Trophoblast cell (in vitro differentiated cells and primary cell): ENCODE results near the gene RAB31.

Source experiments
- DNase-seq, 2 donors: peaks; one replicate each; pipeline ENCODE4 v3.0.0-alpha.2; 2016
- H2AFZ ChIP-seq: 2 replicates; pipeline ENCODE4 v1.6.1; 2013; ENCODE audit warnings: low read length, moderate library complexity, mild to moderate bottlenecking; ENCODE audit not compliant: insufficient read depth, poor library complexity
- H2AK5ac ChIP-seq: 2 replicates; pipeline ENCODE4 v1.6.1; 2013; ENCODE audit warnings: mild to moderate bottlenecking, low read length
- H2BK120ac ChIP-seq: 2 replicates; pipeline ENCODE4 v1.6.1; 2013; ENCODE audit warnings: low read length, mild to moderate bottlenecking, moderate library complexity; ENCODE audit not compliant: insufficient read depth, poor library complexity
- H2BK12ac ChIP-seq: 2 replicates; pipeline ENCODE4 v1.6.1; 2013; ENCODE audit warnings: mild to moderate bottlenecking, low read length, moderate library complexity
- H2BK5ac ChIP-seq: 2 replicates; pipeline ENCODE4 v1.6.1; 2013; ENCODE audit warnings: low read length, low read depth, moderate library complexity, mild to moderate bottlenecking; ENCODE audit not compliant: poor library complexity
- H3K14ac ChIP-seq: 2 replicates; pipeline ENCODE4 v1.6.1; 2013; ENCODE audit warnings: mild to moderate bottlenecking, low read length
- H3K18ac ChIP-seq: 2 replicates; pipeline ENCODE4 v1.6.1; 2013; ENCODE audit warnings: mild to moderate bottlenecking, low read length
- H3K23ac ChIP-seq: 2 replicates; pipeline ENCODE4 v1.6.1; 2013; ENCODE audit warnings: low read length
- H3K27ac ChIP-seq: 2 replicates; pipeline ENCODE4 v1.5.1; 2013; ENCODE audit warnings: low read depth, mild to moderate bottlenecking, inconsistent platforms, low read length, moderate library complexity
- H3K27me3 ChIP-seq: 2 replicates; pipeline ENCODE4 v1.6.1; 2013; ENCODE audit warnings: inconsistent platforms, mild to moderate bottlenecking, low read length, moderate library complexity; ENCODE audit not compliant: insufficient read depth
- H3K36me3 ChIP-seq, 2 experiments: 1 replicate in 1 of 2; 2 replicates in 1 of 2; pipeline ENCODE4 v1.6.1; 2013; ENCODE audit warnings: low read length in 2 of 2, mild to moderate bottlenecking in 2 of 2, moderate library complexity in 1 of 2; ENCODE audit not compliant: insufficient read depth in 2 of 2, control insufficient read depth in 1 of 2
- H3K4ac ChIP-seq: 2 replicates; pipeline ENCODE4 v1.6.1; 2013; ENCODE audit warnings: low read depth, mild to moderate bottlenecking, low read length, moderate library complexity
- H3K4me1 ChIP-seq, 2 experiments: 1 replicate in 1 of 2; 2 replicates in 1 of 2; pipeline ENCODE4 v1.6.1; 2013; ENCODE audit warnings: low read length in 2 of 2, mild to moderate bottlenecking in 2 of 2, moderate library complexity in 1 of 2; ENCODE audit not compliant: insufficient read depth in 2 of 2, control insufficient read depth in 1 of 2
- H3K4me2 ChIP-seq: 2 replicates; pipeline ENCODE4 v1.6.1; 2013; ENCODE audit warnings: inconsistent platforms, mild to moderate bottlenecking, low read length, moderate library complexity
- H3K4me3 ChIP-seq: 2 replicates; pipeline ENCODE4 v1.5.1; 2013; ENCODE audit warnings: mild to moderate bottlenecking, low read depth, low read length, inconsistent platforms
- H3K79me1 ChIP-seq: one replicate; pipeline ENCODE4 v1.6.1; 2013; ENCODE audit warnings: low read length
- H3K79me2 ChIP-seq: 2 replicates; pipeline ENCODE4 v1.6.1; 2013; ENCODE audit warnings: low read length, mild to moderate bottlenecking; ENCODE audit not compliant: control insufficient read depth, insufficient read depth, poor library complexity
- H3K9ac ChIP-seq: 2 replicates; pipeline ENCODE4 v1.6.1; 2013; ENCODE audit warnings: mild to moderate bottlenecking, low read length
- H3K9me3 ChIP-seq: 2 replicates; pipeline ENCODE4 v1.6.1; 2013; ENCODE audit warnings: low read depth, mild to moderate bottlenecking, control low read depth, inconsistent platforms, low read length; ENCODE audit not compliant: insufficient read depth
- H4K12ac ChIP-seq: 2 replicates; pipeline ENCODE4 v1.6.1; 2013; ENCODE audit warnings: low read depth, mild to moderate bottlenecking, low read length, moderate library complexity
- H4K8ac ChIP-seq: 2 replicates; pipeline ENCODE4 v1.6.1; 2013; ENCODE audit warnings: low read depth, mild to moderate bottlenecking, low read length, moderate library complexity
- H4K91ac ChIP-seq: one replicate; pipeline ENCODE4 v1.6.1; 2013; ENCODE audit warnings: low read depth, mild to moderate bottlenecking, low read length, moderate library complexity
- WGBS: extraction: QIAGEN DNeasy Blood & Tissue Kit; methylation state at CpG from one replicate; pipeline ENCODE4 v1.1.7; 2013; ENCODE audit warnings: missing lambda C conversion rate; ENCODE audit not compliant: insufficient read length, insufficient coverage; ENCODE audit errors: extremely low coverage; 5-methylcytosine and 5-hydroxymethylcytosine counted together

The RAB31 gene

GRCh38 chr18:9709304-9709877 lies 1.3 kb downstream of the RAB31 start:
- H3K14ac ChIP-seq = peak overlapping the region; percentile 99
- peak overlapping the region; percentile 58 for H2AK5ac ChIP-seq
- DNase-seq = peak; percentile 92
- peak overlapping the region; percentile 86 for H3K9ac ChIP-seq
- H2BK5ac ChIP-seq = peak overlapping the region; percentile 99
- H3K18ac ChIP-seq = peak overlapping the region; percentile 99
- peak overlapping the region; percentile 98 for H2BK120ac ChIP-seq
- H3K4me3 ChIP-seq = peak overlapping the region; percentile 99
- peak overlapping the region; percentile 96 for H4K12ac ChIP-seq
- H3K27ac ChIP-seq = peak overlapping the region; percentile 97
- H2AFZ ChIP-seq = peak overlapping the region; percentile 20
- H4K91ac ChIP-seq = peak overlapping the region; percentile 96
- peak overlapping the region; percentile 73 for H3K4me2 ChIP-seq
- WGBS = no CpG with 5 or more reads among the region's 18 CpGs
- peak overlapping the region; percentile 93 for H4K8ac ChIP-seq
- peaks cover 47% of the 10 kb centered on the region for H3K79me1 ChIP-seq
- peaks cover 55 to 60% of the 10 kb centered on the region in 2 experiments for H3K4me1 ChIP-seq
- peak overlapping the region; percentile 80 for H2BK12ac ChIP-seq
- H3K23ac ChIP-seq = no peak overlapping the region
- H3K9me3 ChIP-seq = peaks cover 2% of the 10 kb centered on the region
- H3K4ac ChIP-seq = peak overlapping the region; percentile 98
- peaks cover 52% of the 10 kb centered on the region for H3K79me2 ChIP-seq
- H3K36me3 ChIP-seq = peaks cover 5 to 11% of the 10 kb centered on the region in 2 experiments
- H3K27me3 ChIP-seq = no peaks in the 10 kb centered on the region

- DNase-seq = no peak
- Histone ChIP-seq H3K14ac (peak overlapping the region; percentile 86), H2AK5ac (peak overlapping the region; percentile 72), H3K18ac (peak overlapping the region; percentile 55), H2AFZ (no peak overlapping the region), H2BK12ac (peak overlapping the region; percentile 70), H3K23ac (no peak overlapping the region), H4K91ac (peak overlapping the region; percentile 83), H4K12ac (no peak overlapping the region), H3K4ac (peak overlapping the region; percentile 87), H2BK120ac (peak overlapping the region; percentile 54), H3K4me2 (peak overlapping the region; percentile 73), H3K27ac (peak overlapping the region; percentile 94), H3K27me3 (no peaks in the 10 kb centered on the region), H3K9me3 (peaks cover 2% of the 10 kb centered on the region), H4K8ac (peak overlapping the region; percentile 49), H3K4me3 (peak overlapping the region; percentile 13), H3K9ac (peak overlapping the region; percentile 35), H3K79me1 (peaks cover 47% of the 10 kb centered on the region), H2BK5ac (peak overlapping the region; percentile 92), H3K36me3 (peaks cover 7 to 15% of the 10 kb centered on the region in 2 experiments), H3K4me1 (peaks cover 54 to 61% of the 10 kb centered on the region in 2 experiments), H3K79me2 (peaks cover 57% of the 10 kb centered on the region)
- no CpG with 5 or more reads among the region's 4 CpGs for WGBS
These were observed 1.9 kb downstream of the RAB31 start for GRCh38 chr18:9710037-9710436.

- Histone ChIP-seq H3K36me3 (peaks cover 8 to 16% of the 10 kb centered on the region in 2 experiments), H2AK5ac (peak overlapping the region; percentile 15), H3K4me3 (no peak overlapping the region), H3K4me1 (peaks cover 56 to 62% of the 10 kb centered on the region in 2 experiments), H3K9ac (no peak overlapping the region), H3K4ac (peak overlapping the region; percentile 99), H2BK12ac (peak overlapping the region; percentile 58), H4K91ac (no peak overlapping the region), H2BK120ac (peak overlapping the region; percentile 52), H2BK5ac (peak overlapping the region; percentile 45), H3K4me2 (peak overlapping the region; percentile 56), H3K23ac (no peak overlapping the region), H3K79me1 (peaks cover 41% of the 10 kb centered on the region), H3K14ac (peak overlapping the region; percentile 32), H3K27ac (peak overlapping the region; percentile 42), H4K8ac (peak overlapping the region; percentile 32), H3K79me2 (peaks cover 62% of the 10 kb centered on the region), H3K18ac (peak overlapping the region; percentile 58), H3K9me3 (peaks cover 2% of the 10 kb centered on the region), H4K12ac (no peak overlapping the region), H2AFZ (peak overlapping the region; percentile 33), H3K27me3 (no peaks in the 10 kb centered on the region)
- peak in 1 of 2 donors; percentile 18 for DNase-seq
- WGBS = no CpG with 5 or more reads among the region's 7 CpGs
These were observed 3.4 kb downstream of the RAB31 start for GRCh38 chr18:9711361-9712129.

- no CpG with 5 or more reads among the region's 5 CpGs for WGBS
- Histone ChIP-seq H2BK120ac (no peak overlapping the region), H3K27ac (peak overlapping the region; percentile 42), H3K23ac (no peak overlapping the region), H3K9me3 (peaks cover 2% of the 10 kb centered on the region), H3K4me3 (no peak overlapping the region), H4K12ac (no peak overlapping the region), H3K27me3 (no peaks in the 10 kb centered on the region), H3K4me2 (peak overlapping the region; percentile 56), H3K79me1 (peaks cover 36% of the 10 kb centered on the region), H3K18ac (no peak overlapping the region), H2BK5ac (peak overlapping the region; percentile 45), H2AK5ac (no peak overlapping the region), H4K91ac (no peak overlapping the region), H3K4me1 (peaks cover 52 to 57% of the 10 kb centered on the region in 2 experiments), H2AFZ (no peak overlapping the region), H4K8ac (no peak overlapping the region), H3K36me3 (peaks cover 8 to 16% of the 10 kb centered on the region in 2 experiments), H3K79me2 (peaks cover 65% of the 10 kb centered on the region), H3K4ac (peak overlapping the region; percentile 99), H3K14ac (no peak overlapping the region), H2BK12ac (no peak overlapping the region), H3K9ac (no peak overlapping the region)
- peak in 1 of 2 donors; percentile 42 for DNase-seq
These were observed 4.1 kb downstream of the RAB31 start for GRCh38 chr18:9712130-9712577.
